NCI-H774 (cell line): ENCODE measurements around the gene FAM241B.

Experiments
- DNase-seq: peaks from one replicate; lab custom pipeline; 2025; lab: John Stamatoyannopoulos, UW

FAM241B gene

GRCh38 chr10:69666756-69667155 lies 36.7 kb downstream of the FAM241B start:
- DNase-seq: no peak

GRCh38 chr10:69668721-69669120 lies 38.7 kb downstream of the FAM241B start:
- DNase-seq: no peak

- DNase-seq: no peak
These were observed 39.4 kb downstream of the FAM241B start for GRCh38 chr10:69669409-69669808.

- DNase-seq: no peak
These were observed 43.5 kb downstream of the FAM241B start for GRCh38 chr10:69673521-69673920.

- DNase-seq: no peak
These were observed 44.7 kb downstream of the FAM241B start for GRCh38 chr10:69674786-69675185.

- no peak for DNase-seq
These were observed 46.3 kb downstream of the FAM241B start for GRCh38 chr10:69676301-69676700.

- DNase-seq: no peak
These were observed 48.1 kb downstream of the FAM241B start for GRCh38 chr10:69677985-69678654.

- DNase-seq: no peak
These were observed 49.7 kb downstream of the FAM241B start for GRCh38 chr10:69679736-69680135.

- no peak for DNase-seq
These were observed 50.6 kb downstream of the FAM241B start for GRCh38 chr10:69680610-69681009.

- no peak for DNase-seq
These were observed 51.4 kb downstream of the FAM241B start for GRCh38 chr10:69681436-69681835.

- no peak for DNase-seq
These were observed 53.0 kb downstream of the FAM241B start for GRCh38 chr10:69682955-69683474.
